ENCODE data around the gene WIPF2. TPM values are rescaled to one million over a fixed set of nuclear protein-coding genes. Genes with fewer than 3 reads are reported as not detected.

WIPF2 gene
- total RNA-seq, 1 donor from 2014 or later = 13.9 TPM

DNA sequence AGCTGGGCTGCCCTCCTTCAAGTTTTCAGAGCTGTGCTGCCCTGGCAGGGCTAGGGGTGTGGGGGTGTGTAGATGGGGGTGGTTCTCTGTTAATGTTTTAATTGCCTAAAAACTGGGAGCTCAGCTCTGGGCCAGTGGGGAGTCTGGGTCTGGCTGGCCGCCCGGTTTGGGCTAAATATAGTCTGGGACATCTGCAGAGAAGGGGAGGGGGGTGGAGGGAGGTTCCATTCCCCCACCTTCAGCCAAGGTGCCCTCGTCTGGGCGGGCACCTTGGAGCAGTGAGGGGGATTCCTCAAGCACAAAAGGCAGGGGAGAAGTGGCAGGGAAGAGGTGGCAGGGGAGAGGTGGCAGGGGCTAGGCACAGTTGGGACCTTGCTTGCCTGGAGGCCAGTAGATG, 102.9 kb downstream of the WIPF2 start:
- Histone ChIP-seq H3K27me3 (ENCODE audit: control insufficient read depth, insufficient read depth, low read length) (no peaks in the 10 kb centered on the region), H3K4me3 (ENCODE audit: low read depth, low read length) (no peak overlapping the region)

DNA sequence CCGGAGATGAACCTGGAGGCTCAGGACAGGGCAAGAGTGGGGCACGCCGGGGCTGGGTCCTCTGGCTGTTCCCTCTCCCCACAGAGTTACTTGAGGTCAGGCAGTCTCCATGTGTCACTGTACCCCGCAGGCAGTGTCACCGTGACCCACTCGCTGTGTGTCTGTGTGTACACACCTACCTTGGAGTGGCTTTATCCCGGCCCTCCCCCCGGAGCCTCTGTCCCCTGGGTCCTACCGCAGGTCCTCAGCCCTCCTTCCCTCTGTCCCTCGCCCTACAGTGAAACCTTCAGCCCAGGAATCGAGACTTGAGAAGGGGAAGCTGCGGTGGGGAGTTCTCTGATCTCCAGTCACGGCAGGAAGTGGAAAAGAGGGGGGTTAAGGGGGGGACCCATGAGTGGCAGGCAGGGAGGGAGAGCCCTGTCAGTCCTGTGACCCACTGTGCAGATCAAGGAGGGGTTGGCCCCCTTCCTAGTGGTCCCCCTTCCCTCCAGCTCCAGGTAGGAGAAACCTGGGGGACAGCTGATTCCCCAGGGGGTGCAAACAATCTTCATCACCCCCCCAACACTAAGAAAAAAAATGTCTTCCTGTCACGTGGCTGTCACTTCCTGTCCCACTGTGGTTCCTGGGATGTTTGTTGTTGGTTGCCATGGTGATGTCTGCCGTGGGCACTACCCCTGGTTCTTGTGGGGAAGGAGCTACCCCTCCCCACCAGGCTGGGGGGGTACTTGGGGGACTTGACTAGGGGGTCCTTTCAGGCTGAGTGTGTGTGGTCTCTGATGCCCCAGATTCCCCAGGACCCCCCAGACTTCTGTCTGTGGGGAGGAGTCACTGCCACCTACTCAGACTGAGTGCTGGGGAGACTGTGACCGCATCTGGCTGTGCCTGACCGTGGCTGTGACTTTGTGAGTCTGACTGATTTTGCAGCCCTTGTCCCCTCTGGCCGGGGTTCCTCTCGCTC, 103.5 kb downstream of the WIPF2 start:
- TF ChIP-seq, protein P1, sequence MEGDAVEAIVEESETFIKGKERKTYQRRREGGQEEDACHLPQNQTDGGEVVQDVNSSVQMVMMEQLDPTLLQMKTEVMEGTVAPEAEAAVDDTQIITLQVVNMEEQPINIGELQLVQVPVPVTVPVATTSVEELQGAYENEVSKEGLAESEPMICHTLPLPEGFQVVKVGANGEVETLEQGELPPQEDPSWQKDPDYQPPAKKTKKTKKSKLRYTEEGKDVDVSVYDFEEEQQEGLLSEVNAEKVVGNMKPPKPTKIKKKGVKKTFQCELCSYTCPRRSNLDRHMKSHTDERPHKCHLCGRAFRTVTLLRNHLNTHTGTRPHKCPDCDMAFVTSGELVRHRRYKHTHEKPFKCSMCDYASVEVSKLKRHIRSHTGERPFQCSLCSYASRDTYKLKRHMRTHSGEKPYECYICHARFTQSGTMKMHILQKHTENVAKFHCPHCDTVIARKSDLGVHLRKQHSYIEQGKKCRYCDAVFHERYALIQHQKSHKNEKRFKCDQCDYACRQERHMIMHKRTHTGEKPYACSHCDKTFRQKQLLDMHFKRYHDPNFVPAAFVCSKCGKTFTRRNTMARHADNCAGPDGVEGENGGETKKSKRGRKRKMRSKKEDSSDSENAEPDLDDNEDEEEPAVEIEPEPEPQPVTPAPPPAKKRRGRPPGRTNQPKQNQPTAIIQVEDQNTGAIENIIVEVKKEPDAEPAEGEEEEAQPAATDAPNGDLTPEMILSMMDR (IDR thresholded peaks at IDR 0.05; ENCODE audit: insufficient read depth, low read length, poor library complexity, severe bottlenecking) = no peak
- no peak overlapping the region for H3K4me3 ChIP-seq (ENCODE audit: low read depth, low read length)
- DNase-seq (ENCODE audit: low read depth) = no peak
- H3K36me3 ChIP-seq (ENCODE audit: control insufficient read depth, insufficient read depth, low read length) = no peaks in the 10 kb centered on the region
- no peaks in the 10 kb centered on the region for H3K27me3 ChIP-seq (ENCODE audit: control insufficient read depth, insufficient read depth, low read length)

More for the DNA sequence above, 102.9 kb downstream of the WIPF2 start:
- no peaks in the 10 kb centered on the region for H3K36me3 ChIP-seq (ENCODE audit: control insufficient read depth, insufficient read depth, low read length)
- TF ChIP-seq, protein P1 (IDR thresholded peaks at IDR 0.05; ENCODE audit: insufficient read depth, low read length, poor library complexity, severe bottlenecking) = no peak
- no peak for DNase-seq (ENCODE audit: low read depth)

DNA sequence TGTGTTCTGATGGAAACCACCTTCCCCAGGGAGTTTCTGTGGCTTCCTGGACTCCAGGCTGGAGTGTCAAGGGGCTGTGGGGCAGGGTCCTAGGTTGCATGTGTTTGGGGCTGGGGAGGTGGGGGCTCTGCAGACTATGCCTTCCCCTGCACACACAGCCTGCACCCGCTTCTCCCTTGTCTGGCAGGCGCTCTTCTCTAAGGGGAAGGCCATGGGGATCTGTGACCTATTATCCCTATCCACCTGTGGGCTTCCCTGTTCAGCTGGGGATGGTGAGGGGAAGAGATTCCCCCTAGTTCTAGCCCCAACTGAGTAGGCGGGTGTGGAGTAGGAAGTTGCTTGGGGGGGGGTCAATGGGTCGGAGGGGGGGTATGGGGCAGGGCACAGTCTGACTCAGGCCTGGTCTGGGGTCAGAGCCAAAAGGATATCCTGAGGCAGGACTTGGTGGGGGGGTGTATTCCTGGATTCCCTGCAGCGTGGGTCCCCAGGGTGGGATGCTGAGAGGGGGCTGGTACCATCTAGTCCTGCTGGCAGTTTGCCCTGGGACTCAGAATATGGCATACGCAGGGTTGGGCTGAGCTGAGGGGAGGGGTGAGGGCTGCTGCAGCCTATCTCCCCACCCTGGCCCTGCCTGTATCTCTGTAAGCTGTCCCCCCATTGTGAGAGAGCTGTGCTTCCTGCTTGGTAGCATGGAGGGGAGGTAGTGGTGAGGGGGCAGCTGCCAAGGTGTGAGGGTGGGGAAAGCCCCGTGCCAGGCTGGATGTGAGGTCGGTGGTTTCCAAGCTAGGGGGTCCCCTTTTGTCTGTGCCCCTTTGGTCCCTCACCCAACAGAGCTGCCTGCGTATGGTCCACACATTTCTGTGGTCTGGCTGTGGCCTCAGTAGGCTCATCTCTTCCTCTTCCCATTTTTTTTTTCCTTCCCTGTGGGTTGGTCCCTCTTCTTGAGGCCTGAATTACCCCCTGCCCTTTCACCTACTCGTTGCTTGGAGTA, 104.6 kb downstream of the WIPF2 start:
- DNase-seq (ENCODE audit: low read depth) = no peak
- Histone ChIP-seq H3K36me3 (ENCODE audit: control insufficient read depth, insufficient read depth, low read length) (no peaks in the 10 kb centered on the region), H3K27me3 (ENCODE audit: control insufficient read depth, insufficient read depth, low read length) (no peaks in the 10 kb centered on the region), H3K4me3 (ENCODE audit: low read depth, low read length) (no peak overlapping the region)
- TF ChIP-seq, protein P1 (IDR thresholded peaks at IDR 0.05; ENCODE audit: insufficient read depth, low read length, poor library complexity, severe bottlenecking) = no peak

DNA sequence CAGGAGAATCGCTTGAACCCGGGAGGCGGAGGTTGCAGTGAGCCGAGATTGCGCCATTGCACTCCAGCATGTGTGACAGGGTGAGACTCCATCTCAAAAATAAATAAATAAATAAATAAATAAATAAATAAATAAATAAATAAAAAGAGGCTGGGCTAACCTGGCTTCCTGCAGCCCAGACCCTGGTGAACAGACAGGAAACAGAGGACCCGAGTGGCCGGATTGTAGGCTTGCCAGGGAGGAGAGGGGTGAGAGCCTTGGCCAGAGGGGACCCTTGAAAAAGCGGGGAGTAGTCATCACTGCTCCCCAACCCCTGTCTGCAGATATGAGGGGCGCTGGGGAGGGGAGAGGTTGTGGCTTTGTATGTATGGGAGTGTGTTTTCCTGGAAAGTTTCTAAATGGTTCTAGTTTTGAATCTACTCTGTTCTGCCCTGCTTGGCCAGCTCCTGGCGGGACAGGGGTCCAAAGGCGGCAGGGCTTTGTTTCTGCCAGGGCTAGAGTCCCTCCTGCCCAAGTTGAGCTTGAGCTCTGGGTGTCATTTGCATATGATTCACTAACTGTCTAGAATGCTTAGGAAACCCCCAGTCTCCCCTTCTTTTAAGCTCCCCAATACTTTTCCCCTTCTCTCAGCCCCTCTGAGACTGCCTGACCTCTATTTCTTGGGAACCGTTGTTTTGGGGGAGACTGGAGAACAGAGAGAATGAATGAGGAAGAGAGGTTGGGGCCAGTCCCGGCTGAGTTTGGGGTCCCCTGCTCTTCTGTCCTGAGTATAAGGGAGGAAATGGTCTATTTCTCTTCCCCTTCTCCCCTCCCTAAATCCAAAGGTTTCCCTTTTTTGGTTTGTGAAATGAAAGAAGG, 106.3 kb downstream of the WIPF2 start:
- Histone ChIP-seq H3K27me3 (ENCODE audit: control insufficient read depth, insufficient read depth, low read length) (no peaks in the 10 kb centered on the region), H3K36me3 (ENCODE audit: control insufficient read depth, insufficient read depth, low read length) (no peaks in the 10 kb centered on the region), H3K4me3 (ENCODE audit: low read depth, low read length) (no peak overlapping the region)
- TF ChIP-seq, protein P1 (IDR thresholded peaks at IDR 0.05; ENCODE audit: insufficient read depth, low read length, poor library complexity, severe bottlenecking) = no peak
- no peak for DNase-seq (ENCODE audit: low read depth)

All from kidney epithelial cell (primary cell).